Esophagus muscularis mucosa (tissue), 4 donors: Measurements from ENCODE around the gene RAB25.

Experiments
- CTCF ChIP-seq, 3 experiments: fragments of 200-600 bp in 2 of 3; fragments of 450-650 bp in 1 of 3; sonication (generic) in 2 of 3; IDR thresholded peaks; one replicate each; pipeline ENCODE4 v1.5.1; 2017 to 2019; ENCODE audit warnings: antibody characterized with exemption in 3 of 3, mild to moderate bottlenecking in 2 of 3, moderate library complexity in 1 of 3
- EP300 ChIP-seq: sonication (generic); formaldehyde crosslinking; IDR thresholded peaks from one replicate; pipeline ENCODE4 v1.6.1; 2017; ENCODE audit warnings: antibody characterized with exemption
- POLR2A ChIP-seq: fragments of 450-650 bp; IDR thresholded peaks from one replicate; pipeline ENCODE4 v1.6.1; 2017; ENCODE audit warnings: antibody characterized with exemption, moderate library complexity, mild to moderate bottlenecking, low read depth
- POLR2AphosphoS5 ChIP-seq, 2 donors: sonication (generic); formaldehyde crosslinking; IDR thresholded peaks; one replicate each; pipeline ENCODE4 v1.6.1; 2017; ENCODE audit warnings: antibody characterized with exemption in 2 of 2

- no peak for TF ChIP-seq CTCF (IDR thresholded peaks at IDR 0.05)
- TF ChIP-seq POLR2A, result no peak
- TF ChIP-seq POLR2AphosphoS5 (IDR thresholded peaks at IDR 0.05), result no peak
- no peak for TF ChIP-seq EP300
Measured at GRCh38 chr1:156114919-156115513, 54.1 kb downstream of the RAB25 start.
